ENCODE results near the gene RPS3. TPM values are rescaled to one million over a fixed set of nuclear protein-coding genes. Genes with fewer than 3 reads are reported as not detected.

The RPS3 gene
- polyA plus RNA-seq, 1 donor (not counting 4 experiments of a cell fraction or from before 2014, with no cell fraction given) = 3,843 TPM

GRCh38 chr11:75445315-75445953, 46.1 kb downstream of the RPS3 start:
- H3K79me2 ChIP-seq (ENCODE audit: control insufficient read depth, insufficient read depth, low read length) = no peaks in the 10 kb centered on the region

GRCh38 chr11:75447415-75447814, 48.1 kb downstream of the RPS3 start:
- FAIRE-seq (no peak), DNase-seq (ENCODE audit: low read depth, low spot score) (no peak)
- H4K20me1 ChIP-seq (ENCODE audit: control insufficient read depth, extremely low read depth, insufficient read depth, low read length) = no peaks in the 10 kb centered on the region
- H3K79me2 ChIP-seq (ENCODE audit: control insufficient read depth, insufficient read depth, low read length) = no peaks in the 10 kb centered on the region
- no peaks in the 10 kb centered on the region for H3K9me3 ChIP-seq (ENCODE audit: control insufficient read depth, low read depth, low read length)
- no peak overlapping the region for H3K9ac ChIP-seq (ENCODE audit: control insufficient read depth, extremely low read depth, insufficient read depth, low read length)
- H3K27ac ChIP-seq (ENCODE audit: control insufficient read depth, insufficient read depth, low read length) = no peak overlapping the region
- no peak overlapping the region for H2AFZ ChIP-seq (ENCODE audit: control insufficient read depth, low read length)
- dilution Hi-C loops (cut with MboI; ENCODE audit: extremely low pct_ligation_motif_present, low sequenced_read_pairs) = no loop called here
- TF ChIP-seq EZH2 (IDR thresholded peaks at IDR 0.05; ENCODE audit: low read length) (no peak), CTCF (optimal IDR thresholded peaks at IDR 0.05 in 1 of 3, IDR thresholded peaks at IDR 0.05 in 1 of 3, conservative IDR thresholded peaks at IDR 0.05 in 1 of 3; ENCODE audit: extremely low read depth in 1 of 3, insufficient read depth in 2 of 3, low read length in 3 of 3) (no peak)
- H3K4me3 ChIP-seq (ENCODE audit: control insufficient read depth in 2 of 3, extremely low read depth in 1 of 3, insufficient read depth in 2 of 3, low read depth in 1 of 3, low read length in 3 of 3) = no peak overlapping the region
- H3K4me2 ChIP-seq (ENCODE audit: control insufficient read depth, extremely low read depth, insufficient read depth, low read depth, low read length) = no peak overlapping the region
- H3K27me3 ChIP-seq (ENCODE audit: control insufficient read depth, extremely low read depth, insufficient read depth, low read length) = peaks cover 30% of the 10 kb centered on the region
- no peaks in the 10 kb centered on the region for H3K4me1 ChIP-seq (ENCODE audit: control insufficient read depth, extremely low read depth, insufficient read depth, low read length)
- no peaks in the 10 kb centered on the region for H3K36me3 ChIP-seq (ENCODE audit: control insufficient read depth in 2 of 2, extremely low read depth in 1 of 2, insufficient read depth in 2 of 2, low read length in 2 of 2)
- no peaks in the 10 kb centered on the region for H3K9me1 ChIP-seq (ENCODE audit: control insufficient read depth, extremely low read depth, insufficient read depth, low read length)

More at GRCh38 chr11:75445315-75445953, 46.1 kb downstream of the RPS3 start:
- no peak overlapping the region for H2AFZ ChIP-seq (ENCODE audit: control insufficient read depth, low read length)
- H3K9me1 ChIP-seq (ENCODE audit: control insufficient read depth, extremely low read depth, insufficient read depth, low read length) = no peaks in the 10 kb centered on the region
- FAIRE-seq = peak; percentile 85
- no peaks in the 10 kb centered on the region for H4K20me1 ChIP-seq (ENCODE audit: control insufficient read depth, extremely low read depth, insufficient read depth, low read length)
- DNase-seq (ENCODE audit: low read depth, low spot score) = no peak
- H3K4me3 ChIP-seq (ENCODE audit: control insufficient read depth in 2 of 3, extremely low read depth in 1 of 3, insufficient read depth in 2 of 3, low read depth in 1 of 3, low read length in 3 of 3) = no peak overlapping the region
- H3K9ac ChIP-seq (ENCODE audit: control insufficient read depth, extremely low read depth, insufficient read depth, low read length) = no peak overlapping the region
- peaks cover 38% of the 10 kb centered on the region for H3K27me3 ChIP-seq (ENCODE audit: control insufficient read depth, extremely low read depth, insufficient read depth, low read length)
- dilution Hi-C loops (cut with MboI; ENCODE audit: extremely low pct_ligation_motif_present, low sequenced_read_pairs) = no loop called here
- H3K36me3 ChIP-seq (ENCODE audit: control insufficient read depth in 2 of 2, extremely low read depth in 1 of 2, insufficient read depth in 2 of 2, low read length in 2 of 2) = no peaks in the 10 kb centered on the region
- no peaks in the 10 kb centered on the region for H3K9me3 ChIP-seq (ENCODE audit: control insufficient read depth, low read depth, low read length)
- no peak overlapping the region for H3K4me2 ChIP-seq (ENCODE audit: control insufficient read depth, extremely low read depth, insufficient read depth, low read depth, low read length)
- TF ChIP-seq CTCF (optimal IDR thresholded peaks at IDR 0.05 in 1 of 3, IDR thresholded peaks at IDR 0.05 in 1 of 3, conservative IDR thresholded peaks at IDR 0.05 in 1 of 3; ENCODE audit: extremely low read depth in 1 of 3, insufficient read depth in 2 of 3, low read length in 3 of 3) (peak; percentile 84 to 99 (median 93)), EZH2 (IDR thresholded peaks at IDR 0.05; ENCODE audit: low read length) (no peak)
- H3K27ac ChIP-seq (ENCODE audit: control insufficient read depth, insufficient read depth, low read length) = no peak overlapping the region
- peaks cover 11% of the 10 kb centered on the region for H3K4me1 ChIP-seq (ENCODE audit: control insufficient read depth, extremely low read depth, insufficient read depth, low read length)
